SHP77 treated with DMSO at 0.1 percent for 48 hours (cell line): ENCODE results near the gene ZNF782.
"Not testable (repeated sequence)": the region's sequence is repeated elsewhere in the genome, so short reads cannot be mapped to it uniquely, and the experiment has no call there.

Source experiments
- DNase-seq: peaks from one replicate; lab custom pipeline; 2025; lab: John Stamatoyannopoulos, UW

The ZNF782 gene

GRCh38 chr9:96853781-96854650 lies at the start of gene ZNF782:
TSS of gene ZNF782 (minus strand) at chr9:96854514. CDS start at chr9:96851961, 2,553 bp downstream.
- DNase-seq: peak; percentile 93

- DNase-seq: not testable (repeated sequence)
These were observed 45.7 kb upstream of the ZNF782 start for GRCh38 chr9:96900010-96900409.

GRCh38 chr9:96892131-96892530 lies 37.8 kb upstream of the ZNF782 start:
- DNase-seq: no peak

- DNase-seq: no peak
These were observed 34.3 kb upstream of the ZNF782 start for GRCh38 chr9:96888591-96888990.

GRCh38 chr9:96885424-96885823 lies 31.1 kb upstream of the ZNF782 start:
- no peak for DNase-seq

GRCh38 chr9:96884443-96884842 lies 30.1 kb upstream of the ZNF782 start:
- DNase-seq: no peak

- DNase-seq: no peak
These were observed 29.6 kb upstream of the ZNF782 start for GRCh38 chr9:96883922-96884321.

- DNase-seq: no peak
These were observed 23.0 kb upstream of the ZNF782 start for GRCh38 chr9:96877269-96877668.

- DNase-seq: peak; percentile 94
These were observed 21.3 kb upstream of the ZNF782 start for GRCh38 chr9:96875461-96876142.

- DNase-seq: peak; percentile 14
These were observed 20.7 kb upstream of the ZNF782 start for GRCh38 chr9:96874947-96875460.

GRCh38 chr9:96874201-96874785 lies 20.0 kb upstream of the ZNF782 start:
- no peak for DNase-seq

GRCh38 chr9:96871176-96871575 lies 16.9 kb upstream of the ZNF782 start:
- no peak for DNase-seq

GRCh38 chr9:96868709-96869108 lies 14.4 kb upstream of the ZNF782 start:
- DNase-seq: no peak

- no peak for DNase-seq
These were observed 12.9 kb upstream of the ZNF782 start for GRCh38 chr9:96867079-96867804.

- DNase-seq: not testable (repeated sequence)
These were observed 10.9 kb upstream of the ZNF782 start for GRCh38 chr9:96865240-96865639.

- no peak for DNase-seq
These were observed 5.3 kb upstream of the ZNF782 start for GRCh38 chr9:96859461-96860198.

- no peak for DNase-seq
These were observed 4.4 kb upstream of the ZNF782 start for GRCh38 chr9:96858670-96859069.

- no peak for DNase-seq
These were observed 3.8 kb upstream of the ZNF782 start for GRCh38 chr9:96858018-96858573.

- peak; percentile 17 for DNase-seq
These were observed 2.3 kb upstream of the ZNF782 start for GRCh38 chr9:96856363-96857286.
